IMR-90 (cell line): ENCODE results near the gene SDK1. TPM values are rescaled to one million over a fixed set of nuclear protein-coding genes. Genes with fewer than 3 reads are reported as not detected.

Experiments
- ATAC-seq: fragments of 200-7000 bp; cut with Tn5 transposase; 2 replicates; pipeline ENCODE4 v1.9.1; 2020; ENCODE audit warnings: low read depth, mild to moderate bottlenecking, moderate library complexity
- BruUV-seq: library from RNA; stranded (reverse); fragments of 400-500 nt; replicated peaks from 2 replicates; lab custom pipeline; 2021; lab: Mats Ljungman, UMichigan
- CTCF ChIA-PET: fragments of 300-600 bp; formaldehyde crosslinking; extraction: SDS; loops from one replicate; lab custom pipeline; 2021; ENCODE audit warnings: antibody characterized with exemption; lab: Yijun Ruan, JAX
- POLR2A ChIA-PET: fragments of 300-600 bp; sonication (Branson Sonifier 250); formaldehyde crosslinking; loops from one replicate; lab custom pipeline; 2022; ENCODE audit warnings: antibody characterized with exemption; ENCODE audit not compliant: unreplicated experiment; lab: Charles Lee
- DNase-seq: peaks from one replicate; pipeline ENCODE4 v3.0.0; 2013
- H2AFZ ChIP-seq: replicated peaks from 2 replicates; pipeline ENCODE3; 2013; ENCODE audit warnings: low read length, mild to moderate bottlenecking; ENCODE audit not compliant: poor library complexity
- H2AK5ac ChIP-seq: 2 replicates; pipeline ENCODE4 v1.6.1; 2013; ENCODE audit warnings: low read depth, low read length, inconsistent platforms
- H2AK9ac ChIP-seq: replicated peaks from 2 replicates; pipeline ENCODE3; 2013; ENCODE audit warnings: mild to moderate bottlenecking, low read depth, low read length, moderate library complexity; ENCODE audit not compliant: poor library complexity
- H2BK120ac ChIP-seq: 2 replicates; pipeline ENCODE4 v1.6.1; 2013; ENCODE audit warnings: low read depth, low read length, inconsistent platforms
- H2BK15ac ChIP-seq: 3 replicates; pipeline ENCODE4 v1.6.1; 2013; ENCODE audit warnings: low read depth, low read length, inconsistent platforms
- H2BK20ac ChIP-seq: 2 replicates; pipeline ENCODE4 v1.6.1; 2013; ENCODE audit warnings: low read depth, mild to moderate bottlenecking, inconsistent platforms, low read length, moderate library complexity
- H2BK5ac ChIP-seq: 2 replicates; pipeline ENCODE4 v1.6.1; 2013; ENCODE audit warnings: mild to moderate bottlenecking, low read depth, low read length, inconsistent platforms; ENCODE audit not compliant: poor library complexity, severe bottlenecking
- H3K14ac ChIP-seq: replicated peaks from 2 replicates; pipeline ENCODE4 v1.6.1; 2013; ENCODE audit warnings: low read depth, low read length, inconsistent platforms
- H3K18ac ChIP-seq: 2 replicates; pipeline ENCODE4 v1.6.1; 2013; ENCODE audit warnings: low read depth, low read length, control low read depth
- H3K23ac ChIP-seq: 2 replicates; pipeline ENCODE4 v1.6.1; 2013; ENCODE audit warnings: low read depth, low read length, inconsistent platforms
- H3K27ac ChIP-seq: 2 replicates; pipeline ENCODE4 v1.5.1; 2013; ENCODE audit warnings: mild to moderate bottlenecking, control low read depth, low read length; ENCODE audit not compliant: insufficient read depth
- H3K27me3 ChIP-seq: 2 replicates; pipeline ENCODE4 v1.6.1; 2013; ENCODE audit warnings: low read length; ENCODE audit not compliant: control insufficient read depth, insufficient read depth
- H3K36me3 ChIP-seq: 2 replicates; pipeline ENCODE4 v1.6.1; 2013; ENCODE audit warnings: low read length, mixed read lengths; ENCODE audit not compliant: control insufficient read depth, insufficient read depth
- H3K4ac ChIP-seq: 2 replicates; pipeline ENCODE4 v1.6.1; 2013; ENCODE audit warnings: low read depth, low read length, inconsistent platforms
- H3K4me1 ChIP-seq: 2 replicates; pipeline ENCODE4 v1.6.1; 2013; ENCODE audit warnings: low read length, mixed read lengths; ENCODE audit not compliant: control insufficient read depth, insufficient read depth
- H3K4me2 ChIP-seq: 2 replicates; pipeline ENCODE4 v1.6.1; 2013; ENCODE audit warnings: low read depth, mild to moderate bottlenecking, control low read depth, low read length, moderate library complexity
- H3K4me3 ChIP-seq: 2 replicates; pipeline ENCODE4 v1.5.1; 2013; ENCODE audit warnings: low read depth, mild to moderate bottlenecking, control low read depth, low read length, moderate library complexity; ENCODE audit not compliant: insufficient read depth
- H3K56ac ChIP-seq: 2 replicates; pipeline ENCODE4 v1.6.1; 2013; ENCODE audit warnings: low read length, inconsistent platforms; ENCODE audit not compliant: insufficient read depth; ENCODE audit errors: extremely low read depth
- H3K79me1 ChIP-seq, 2 experiments: 2 replicates each; pipeline ENCODE4 v1.6.1; 2013; ENCODE audit warnings: low read length in 2 of 2, inconsistent platforms in 1 of 2, low read depth in 1 of 2
- H3K9ac ChIP-seq: 2 replicates; pipeline ENCODE4 v1.6.1; 2013; ENCODE audit warnings: low read depth, low read length, control low read depth
- H3K9me1 ChIP-seq: 2 replicates; pipeline ENCODE4 v1.6.1; 2013; ENCODE audit warnings: low read length, inconsistent platforms; ENCODE audit not compliant: insufficient read depth
- H3K9me3 ChIP-seq: 2 replicates; pipeline ENCODE4 v1.6.1; 2013; ENCODE audit warnings: low read length; ENCODE audit not compliant: control insufficient read depth, insufficient read depth
- H4K20me1 ChIP-seq: 2 replicates; pipeline ENCODE4 v1.6.1; 2013; ENCODE audit warnings: low read length, inconsistent platforms; ENCODE audit not compliant: insufficient read depth
- H4K5ac ChIP-seq: 2 replicates; pipeline ENCODE4 v1.6.1; 2013; ENCODE audit warnings: mild to moderate bottlenecking, low read depth, low read length, control low read depth
- H4K8ac ChIP-seq, 2 experiments: 2 replicates each; pipeline ENCODE4 v1.6.1; 2013; ENCODE audit warnings: low read depth in 2 of 2, low read length in 2 of 2, control low read depth in 1 of 2, inconsistent platforms in 1 of 2
- H4K91ac ChIP-seq: 2 replicates; pipeline ENCODE4 v1.6.1; 2013; ENCODE audit warnings: low read depth, low read length, inconsistent platforms; ENCODE audit not compliant: insufficient read depth
- BHLHE40 ChIP-seq: fragments of 150-350 bp; IDR thresholded peaks from 2 replicates; pipeline ENCODE4 v1.6.1; 2016; ENCODE audit warnings: mild to moderate bottlenecking, low read depth, low read length
- CEBPB ChIP-seq: IDR thresholded peaks from 2 replicates; pipeline ENCODE4 v1.6.1; 2012; ENCODE audit warnings: low read depth, low read length, improper control_type of control experiment
- CHD1 ChIP-seq: IDR thresholded peaks from 2 replicates; pipeline ENCODE4 v1.6.1; 2012; ENCODE audit warnings: low read depth, low read length, improper control_type of control experiment
- FOS ChIP-seq: fragments of 150-350 bp; IDR thresholded peaks from 2 replicates; pipeline ENCODE4 v1.6.1; 2016; ENCODE audit warnings: low read depth, low read length
- MAFK ChIP-seq: IDR thresholded peaks from 2 replicates; pipeline ENCODE4 v1.6.1; 2012; ENCODE audit warnings: low read depth, low read length, improper control_type of control experiment
- MAZ ChIP-seq: IDR thresholded peaks from 2 replicates; pipeline ENCODE4 v1.6.1; 2012; ENCODE audit warnings: low read depth, mild to moderate bottlenecking, low read length, improper control_type of control experiment, moderate library complexity, borderline replicate concordance
- MXI1 ChIP-seq: IDR thresholded peaks from 2 replicates; pipeline ENCODE4 v1.6.1; 2012; ENCODE audit warnings: low read depth, mild to moderate bottlenecking, low read length, moderate library complexity, borderline replicate concordance
- NFE2L2 ChIP-seq: fragments of 150-350 bp; IDR thresholded peaks from 2 replicates; pipeline ENCODE4 v1.6.1; 2016; ENCODE audit warnings: low read depth, mild to moderate bottlenecking, low read length
- POLR2A ChIP-seq: IDR thresholded peaks from 2 replicates; pipeline ENCODE4 v1.6.1; 2012; ENCODE audit warnings: mild to moderate bottlenecking, low read depth, low read length
- RAD21 ChIP-seq: IDR thresholded peaks from 2 replicates; pipeline ENCODE4 v1.6.1; 2012; ENCODE audit warnings: low read length, improper control_type of control experiment
- RCOR1 ChIP-seq: IDR thresholded peaks from 2 replicates; pipeline ENCODE4 v1.6.1; 2012; ENCODE audit warnings: mild to moderate bottlenecking, low read length, improper control_type of control experiment; ENCODE audit not compliant: insufficient replicate concordance
- RFX5 ChIP-seq: IDR thresholded peaks from 2 replicates; pipeline ENCODE4 v1.8.0; 2012; ENCODE audit warnings: low read depth, mild to moderate bottlenecking, low read length, moderate library complexity
- SMC3 ChIP-seq: fragments of 150-350 bp; IDR thresholded peaks from 2 replicates; pipeline ENCODE4 v1.6.1; 2016; ENCODE audit warnings: low read depth, mild to moderate bottlenecking, antibody characterized with exemption, low read length, moderate library complexity
- WGBS, 2 experiments: methylation state at CpG; one replicate each; pipeline versions ENCODE4 v1.1.5 to v1.1.7; 2013; ENCODE audit warnings: missing lambda C conversion rate in 2 of 2; ENCODE audit not compliant: insufficient read length in 1 of 2; ENCODE audit errors: extremely low coverage in 2 of 2; 5-methylcytosine and 5-hydroxymethylcytosine counted together
- dilution Hi-C: fragments of 300-500 bp; cut with HindIII; formaldehyde crosslinking; loops from one replicate; pipeline ENCODE4 v1.14.3; 2018; ENCODE audit warnings: low sequenced_read_pairs; ENCODE audit not compliant: unreplicated experiment
- in situ Hi-C: fragments of 300-500 bp; cut with MboI; formaldehyde crosslinking; loops from 3 replicates; pipeline ENCODE4 v1.14.3; 2019; ENCODE audit warnings: low sequenced_read_pairs, inconsistent platforms, mixed read lengths
- intact Hi-C: fragments of 100-400 bp; cut with micrococcal nuclease; formaldehyde crosslinking; loops from 2 replicates; pipeline ENCODE4 v1.10.0; 2022
- polyA plus RNA-seq, 3 experiments: library from polyadenylated mRNA; depleted of rRNA; stranded (reverse); fragments of >200 nt; gene quantifications; 2 replicates each; pipeline ENCODE4 v1.2.3, GENCODE V29; 2012; ENCODE audit warnings: low replicate concordance in 1 of 3
- total RNA-seq: library from RNA; depleted of rRNA; stranded (reverse); fragments of >200 nt; gene quantifications from 2 replicates; pipeline ENCODE4 v1.2.3, GENCODE V29; 2012
- TF ChIP-seq, protein P1 (sequence below): conservative IDR thresholded peaks from 2 replicates; pipeline ENCODE4 v1.5.1; 2012; ENCODE audit warnings: mild to moderate bottlenecking, low read depth, low read length, improper control_type of control experiment
- TF ChIP-seq, protein P2 (sequence below): fragments of 150-350 bp; IDR thresholded peaks from 2 replicates; pipeline ENCODE4 v1.6.1; 2017; ENCODE audit warnings: mild to moderate bottlenecking, antibody characterized with exemption, low read length, low read depth
- TF ChIP-seq, protein P3 (sequence below): fragments of 150-350 bp; IDR thresholded peaks from 2 replicates; pipeline ENCODE4 v1.6.1; 2016; ENCODE audit warnings: low read depth, mild to moderate bottlenecking, low read length, moderate library complexity, borderline replicate concordance

Gene SDK1
- total and polyA plus RNA-seq, 2 of the 4 experiments (the other 2 are of a cell fraction), result 1.5 to 1.6 TPM

DNA sequence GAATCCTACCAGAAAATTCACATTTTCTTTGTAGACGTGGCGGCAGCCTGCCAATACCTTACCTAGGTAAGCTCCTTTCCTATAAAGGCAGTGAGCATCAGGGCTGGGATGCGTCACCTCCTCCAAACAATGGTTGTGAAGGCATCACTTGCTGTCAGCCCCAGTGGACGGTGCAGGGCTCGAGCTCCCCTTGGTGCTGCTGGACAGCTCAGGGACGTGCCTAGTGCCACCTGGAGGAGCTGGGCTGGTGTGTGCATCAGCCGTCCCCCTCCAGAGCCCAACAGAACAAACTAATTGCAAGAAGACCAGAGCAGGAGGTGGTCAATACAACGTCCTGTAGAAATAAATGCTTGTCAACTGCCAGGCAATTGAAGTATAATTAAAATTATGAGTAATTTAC, 863.5 kb downstream of the SDK1 start:
- no peak overlapping the region for H4K5ac ChIP-seq
- H3K9ac ChIP-seq, result no peak overlapping the region
- H2BK15ac ChIP-seq, result no peak overlapping the region
- H2AFZ ChIP-seq, result no peak overlapping the region
- H3K36me3 ChIP-seq, result no peaks in the 10 kb centered on the region
- ChIA-PET CTCF (no interaction called here), POLR2A (no interaction called here)
- no peaks in the 10 kb centered on the region for H3K27me3 ChIP-seq
- no peak overlapping the region for H2BK5ac ChIP-seq
- in situ Hi-C loops, result no loop called here
- no peak overlapping the region for H3K27ac ChIP-seq
- no peak overlapping the region for H3K4ac ChIP-seq
- no peak overlapping the region for H2AK9ac ChIP-seq
- H2BK20ac ChIP-seq, result no peak overlapping the region
- WGBS, 2 experiments, result no CpG with 5 or more reads among the region's 8 CpGs
- no peak overlapping the region for H3K56ac ChIP-seq
- no peak overlapping the region for H3K18ac ChIP-seq
- ATAC-seq (no peak), DNase-seq (no peak)
- no peaks in the 10 kb centered on the region for H3K9me1 ChIP-seq
- BruUV-seq, result no TSS peak
- intact Hi-C loops, result no loop called here
- no peak overlapping the region for H4K8ac ChIP-seq
- H3K4me1 ChIP-seq, result no peaks in the 10 kb centered on the region
- no peaks in the 10 kb centered on the region for H4K20me1 ChIP-seq
- no peak overlapping the region for H3K14ac ChIP-seq
- no peak overlapping the region for H4K91ac ChIP-seq
- no peak overlapping the region for H3K4me3 ChIP-seq
- peaks cover 11% of the 10 kb centered on the region for H3K9me3 ChIP-seq
- no peaks in the 10 kb centered on the region for H3K79me1 ChIP-seq
- H2AK5ac ChIP-seq, result no peak overlapping the region
- TF ChIP-seq CHD1 (no peak), MAFK (no peak), NFE2L2 (no peak), MAZ (no peak), SMC3 (no peak), RAD21 (no peak), RCOR1 (no peak), FOS (no peak), RFX5 (no peak), POLR2A (no peak), BHLHE40 (no peak), MXI1 (no peak), CEBPB (no peak)
- TF ChIP-seq, protein P1, sequence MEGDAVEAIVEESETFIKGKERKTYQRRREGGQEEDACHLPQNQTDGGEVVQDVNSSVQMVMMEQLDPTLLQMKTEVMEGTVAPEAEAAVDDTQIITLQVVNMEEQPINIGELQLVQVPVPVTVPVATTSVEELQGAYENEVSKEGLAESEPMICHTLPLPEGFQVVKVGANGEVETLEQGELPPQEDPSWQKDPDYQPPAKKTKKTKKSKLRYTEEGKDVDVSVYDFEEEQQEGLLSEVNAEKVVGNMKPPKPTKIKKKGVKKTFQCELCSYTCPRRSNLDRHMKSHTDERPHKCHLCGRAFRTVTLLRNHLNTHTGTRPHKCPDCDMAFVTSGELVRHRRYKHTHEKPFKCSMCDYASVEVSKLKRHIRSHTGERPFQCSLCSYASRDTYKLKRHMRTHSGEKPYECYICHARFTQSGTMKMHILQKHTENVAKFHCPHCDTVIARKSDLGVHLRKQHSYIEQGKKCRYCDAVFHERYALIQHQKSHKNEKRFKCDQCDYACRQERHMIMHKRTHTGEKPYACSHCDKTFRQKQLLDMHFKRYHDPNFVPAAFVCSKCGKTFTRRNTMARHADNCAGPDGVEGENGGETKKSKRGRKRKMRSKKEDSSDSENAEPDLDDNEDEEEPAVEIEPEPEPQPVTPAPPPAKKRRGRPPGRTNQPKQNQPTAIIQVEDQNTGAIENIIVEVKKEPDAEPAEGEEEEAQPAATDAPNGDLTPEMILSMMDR, result no peak
- TF ChIP-seq, protein P2, sequence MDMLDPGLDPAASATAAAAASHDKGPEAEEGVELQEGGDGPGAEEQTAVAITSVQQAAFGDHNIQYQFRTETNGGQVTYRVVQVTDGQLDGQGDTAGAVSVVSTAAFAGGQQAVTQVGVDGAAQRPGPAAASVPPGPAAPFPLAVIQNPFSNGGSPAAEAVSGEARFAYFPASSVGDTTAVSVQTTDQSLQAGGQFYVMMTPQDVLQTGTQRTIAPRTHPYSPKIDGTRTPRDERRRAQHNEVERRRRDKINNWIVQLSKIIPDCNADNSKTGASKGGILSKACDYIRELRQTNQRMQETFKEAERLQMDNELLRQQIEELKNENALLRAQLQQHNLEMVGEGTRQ, result no peak
- TF ChIP-seq, protein P3, sequence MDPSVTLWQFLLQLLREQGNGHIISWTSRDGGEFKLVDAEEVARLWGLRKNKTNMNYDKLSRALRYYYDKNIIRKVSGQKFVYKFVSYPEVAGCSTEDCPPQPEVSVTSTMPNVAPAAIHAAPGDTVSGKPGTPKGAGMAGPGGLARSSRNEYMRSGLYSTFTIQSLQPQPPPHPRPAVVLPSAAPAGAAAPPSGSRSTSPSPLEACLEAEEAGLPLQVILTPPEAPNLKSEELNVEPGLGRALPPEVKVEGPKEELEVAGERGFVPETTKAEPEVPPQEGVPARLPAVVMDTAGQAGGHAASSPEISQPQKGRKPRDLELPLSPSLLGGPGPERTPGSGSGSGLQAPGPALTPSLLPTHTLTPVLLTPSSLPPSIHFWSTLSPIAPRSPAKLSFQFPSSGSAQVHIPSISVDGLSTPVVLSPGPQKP, result no peak
- no peak overlapping the region for H3K23ac ChIP-seq
- dilution Hi-C loops, result no loop called here
- no peak overlapping the region for H3K4me2 ChIP-seq
- no peak overlapping the region for H2BK120ac ChIP-seq
